Retinal pigment epithelial cell (primary cell): ENCODE measurements around the gene TIGD3.
A peak's percentile ranks its signal among the peaks of the same experiment; 100 is the strongest.

Experiments used
- DNase-seq: peaks from one replicate; pipeline ENCODE4 v3.0.0-alpha.2; 2010; ENCODE audit warnings: low read depth
- H3K4me3 ChIP-seq: 2 replicates; pipeline ENCODE4 v1.5.1; 2011; ENCODE audit warnings: mild to moderate bottlenecking, low read length, control low read depth, moderate library complexity
- CTCF ChIP-seq: conservative IDR thresholded peaks from 2 replicates; pipeline ENCODE4 v1.5.1; 2011; ENCODE audit warnings: low read depth, low read length, control low read depth, inconsistent platforms

The TIGD3 gene

GRCh38 chr11:65354265-65355012, at the start of gene TIGD3:
TIGD3 (plus strand) TSS chr11:65354751; CDS start chr11:65355809, 1,058 bp downstream.
- peak within 1 kb of the TSS; percentile 71 for H3K4me3 ChIP-seq
- no peak for TF ChIP-seq CTCF
- peak; percentile 75 for DNase-seq

- no peak overlapping the region for H3K4me3 ChIP-seq
- DNase-seq, result no peak
- no peak for TF ChIP-seq CTCF
Observed at GRCh38 chr11:65305501-65306268, 48.9 kb upstream of the TIGD3 start.

GRCh38 chr11:65307298-65308229, 47.0 kb upstream of the TIGD3 start:
- H3K4me3 ChIP-seq, result no peak overlapping the region
- no peak for DNase-seq
- TF ChIP-seq CTCF, result no peak

- no peak for DNase-seq
- no peak for TF ChIP-seq CTCF
- H3K4me3 ChIP-seq, result no peak overlapping the region
Observed at GRCh38 chr11:65308281-65308891, 46.2 kb upstream of the TIGD3 start.

GRCh38 chr11:65309006-65309405, 45.5 kb upstream of the TIGD3 start:
- no peak overlapping the region for H3K4me3 ChIP-seq
- no peak for DNase-seq
- TF ChIP-seq CTCF, result no peak

- TF ChIP-seq CTCF, result no peak
- no peak for DNase-seq
- no peak overlapping the region for H3K4me3 ChIP-seq
Observed at GRCh38 chr11:65310215-65310614, 44.3 kb upstream of the TIGD3 start.
